Body of pancreas (tissue), 4 donors: ENCODE measurements around the gene PRKAG2. TPM values are rescaled to one million over a fixed set of nuclear protein-coding genes. Genes with fewer than 3 reads are reported as not detected.

Experiments
- ATAC-seq: fragments of 150-250 bp; one replicate; pipeline ENCODE4 v1.9.1; 2016
- DNase-seq, 4 donors: peaks; one replicate each; pipeline ENCODE4 v3.0.0-alpha.2; 2019
- H3K27ac ChIP-seq, 4 donors: fragments of 200-600 bp; sonication (generic); 1 replicate in 3 of 4; 2 replicates in 1 of 4; pipeline versions ENCODE4 v1.5.1 to v1.6.1; 2016 to 2019; ENCODE audit warnings: mild to moderate bottlenecking in 1 of 4, mixed read lengths in 1 of 4, moderate library complexity in 1 of 4
- H3K27me3 ChIP-seq, 2 donors: fragments of 200-600 bp; sonication (generic); one replicate each; pipeline ENCODE4 v1.6.0; 2016; ENCODE audit warnings: mild to moderate bottlenecking in 1 of 2
- H3K36me3 ChIP-seq, 2 donors: fragments of 200-600 bp; sonication (generic); replicated peaks in 1 of 2; 2 replicates each; pipeline ENCODE4 v1.5.1; 2016; ENCODE audit warnings: low read depth in 2 of 2; ENCODE audit not compliant: insufficient read depth in 1 of 2
- H3K4me1 ChIP-seq: fragments of 200-600 bp; sonication (generic); one replicate; pipeline ENCODE4 v1.6.0; 2016
- H3K4me3 ChIP-seq, 2 donors: fragments of 200-600 bp; sonication (generic); 1 replicate in 1 of 2; 2 replicates in 1 of 2; pipeline ENCODE4 v1.5.1; 2016 to 2019
- H3K9me3 ChIP-seq, 3 donors: fragments of 200-600 bp; sonication (generic); 1 replicate in 2 of 3; 2 replicates in 1 of 3; pipeline ENCODE4 v1.5.1; 2016
- POLR2A ChIP-seq, 3 donors: fragments of 450-650 bp; IDR thresholded peaks; one replicate each; pipeline ENCODE4 v1.6.1; 2016; ENCODE audit warnings: antibody characterized with exemption in 3 of 3, mild to moderate bottlenecking in 2 of 3
- WGBS, 2 donors: methylation state at CpG; one replicate each; pipeline ENCODE4 v1.1.5; 2017; 5-methylcytosine and 5-hydroxymethylcytosine counted together
- intact Hi-C: fragments of 100-400 bp; cut with DNase I; formaldehyde crosslinking; loops from one replicate; pipeline ENCODE4 v1.15.1; 2023
- total RNA-seq, 2 donors: library from RNA; depleted of rRNA; stranded (reverse); fragments of >200 nt; gene quantifications; one replicate each; pipeline ENCODE4 v1.1.0, GENCODE V29; 2016
- TF ChIP-seq, protein P1 (sequence below), 7 experiments: fragments of 450-650 bp in 4 of 7; fragments of 200-600 bp in 3 of 7; sonication (generic) in 3 of 7; IDR thresholded peaks; one replicate each; pipeline ENCODE4 v1.5.1; 2016 to 2019; ENCODE audit warnings: antibody characterized with exemption in 7 of 7

Gene PRKAG2
- total RNA-seq, 2 donors from 2014 or later: 9.9 to 24.4 TPM

DNA sequence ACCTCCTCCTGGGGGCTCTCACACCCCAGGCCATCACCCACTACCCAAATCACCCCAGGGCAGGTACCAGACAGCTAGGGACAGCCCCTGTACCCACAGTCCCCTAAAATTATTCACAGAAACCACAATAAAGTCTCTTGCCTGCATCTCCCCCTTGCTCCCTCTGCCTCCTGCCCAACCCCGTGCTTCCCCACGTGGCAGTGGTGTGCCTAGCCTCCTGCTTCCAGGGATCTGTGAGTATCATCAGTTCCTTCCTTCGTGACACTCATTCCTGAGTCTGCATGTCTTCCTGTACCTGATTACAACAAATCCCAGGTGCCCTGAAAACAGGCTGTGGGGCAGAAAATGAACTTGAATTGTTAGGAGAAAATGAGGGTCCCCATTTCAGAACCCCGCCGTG is 61.5 kb downstream of the PRKAG2 start:
- TF ChIP-seq, protein P1, sequence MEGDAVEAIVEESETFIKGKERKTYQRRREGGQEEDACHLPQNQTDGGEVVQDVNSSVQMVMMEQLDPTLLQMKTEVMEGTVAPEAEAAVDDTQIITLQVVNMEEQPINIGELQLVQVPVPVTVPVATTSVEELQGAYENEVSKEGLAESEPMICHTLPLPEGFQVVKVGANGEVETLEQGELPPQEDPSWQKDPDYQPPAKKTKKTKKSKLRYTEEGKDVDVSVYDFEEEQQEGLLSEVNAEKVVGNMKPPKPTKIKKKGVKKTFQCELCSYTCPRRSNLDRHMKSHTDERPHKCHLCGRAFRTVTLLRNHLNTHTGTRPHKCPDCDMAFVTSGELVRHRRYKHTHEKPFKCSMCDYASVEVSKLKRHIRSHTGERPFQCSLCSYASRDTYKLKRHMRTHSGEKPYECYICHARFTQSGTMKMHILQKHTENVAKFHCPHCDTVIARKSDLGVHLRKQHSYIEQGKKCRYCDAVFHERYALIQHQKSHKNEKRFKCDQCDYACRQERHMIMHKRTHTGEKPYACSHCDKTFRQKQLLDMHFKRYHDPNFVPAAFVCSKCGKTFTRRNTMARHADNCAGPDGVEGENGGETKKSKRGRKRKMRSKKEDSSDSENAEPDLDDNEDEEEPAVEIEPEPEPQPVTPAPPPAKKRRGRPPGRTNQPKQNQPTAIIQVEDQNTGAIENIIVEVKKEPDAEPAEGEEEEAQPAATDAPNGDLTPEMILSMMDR (IDR thresholded peaks at IDR 0.05): no peak
- Histone ChIP-seq H3K27ac (no peak overlapping the region), H3K4me1 (peaks cover 47% of the 10 kb centered on the region), H3K4me3 (no peak overlapping the region), H3K27me3 (no peaks in the 10 kb centered on the region), H3K9me3 (no peaks in the 10 kb centered on the region), H3K36me3 (no peaks in the 10 kb centered on the region)
- 88 to 95% methylated on average over 5 of the region's 5 CpGs for WGBS, 2 donors
- no peak for ATAC-seq
- intact Hi-C loops: no loop called here
- DNase-seq: no peak

- Histone ChIP-seq H3K27me3 (no peaks in the 10 kb centered on the region), H3K9me3 (no peaks in the 10 kb centered on the region), H3K36me3 (no peaks in the 10 kb centered on the region), H3K4me3 (no peak overlapping the region), H3K4me1 (peaks cover 46% of the 10 kb centered on the region), H3K27ac (no peak overlapping the region)
- TF ChIP-seq, protein P1 (IDR thresholded peaks at IDR 0.05): no peak
- TF ChIP-seq POLR2A (IDR thresholded peaks at IDR 0.05): no peak
- intact Hi-C loops: no loop called here
- ATAC-seq: no peak
- DNase-seq: peak in 1 of 4 donors; percentile 53
- WGBS, 2 donors: 60 to 64% methylated on average over 11 to 18 of the region's 18 CpGs
Observed at GRCh38 chr7:151814400-151815009, 62.4 kb downstream of the PRKAG2 start.

- ATAC-seq (no peak), DNase-seq (no peak)
- TF ChIP-seq POLR2A (IDR thresholded peaks at IDR 0.05): no peak
- TF ChIP-seq, protein P1 (IDR thresholded peaks at IDR 0.05): no peak
- Histone ChIP-seq H3K4me3 (no peak overlapping the region), H3K4me1 (peaks cover 41% of the 10 kb centered on the region), H3K27ac (no peak overlapping the region), H3K36me3 (no peaks in the 10 kb centered on the region), H3K27me3 (no peaks in the 10 kb centered on the region), H3K9me3 (no peaks in the 10 kb centered on the region)
- 84% methylated on average over 5 of the region's 5 CpGs for WGBS, 2 donors
- intact Hi-C loops: no loop called here
Observed at GRCh38 chr7:151813997-151814396, 62.9 kb downstream of the PRKAG2 start.

GRCh38 chr7:151813445-151813844 is 63.5 kb downstream of the PRKAG2 start:
- intact Hi-C loops: no loop called here
- 87 to 89% methylated on average over 10 of the region's 10 CpGs for WGBS, 2 donors
- Histone ChIP-seq H3K36me3 (no peaks in the 10 kb centered on the region), H3K4me1 (peaks cover 36% of the 10 kb centered on the region), H3K4me3 (no peak overlapping the region), H3K9me3 (no peaks in the 10 kb centered on the region), H3K27me3 (no peaks in the 10 kb centered on the region), H3K27ac (no peak overlapping the region)
- TF ChIP-seq, protein P1 (IDR thresholded peaks at IDR 0.05): no peak
- no peak for TF ChIP-seq POLR2A (IDR thresholded peaks at IDR 0.05)
- DNase-seq (no peak), ATAC-seq (no peak)

DNA sequence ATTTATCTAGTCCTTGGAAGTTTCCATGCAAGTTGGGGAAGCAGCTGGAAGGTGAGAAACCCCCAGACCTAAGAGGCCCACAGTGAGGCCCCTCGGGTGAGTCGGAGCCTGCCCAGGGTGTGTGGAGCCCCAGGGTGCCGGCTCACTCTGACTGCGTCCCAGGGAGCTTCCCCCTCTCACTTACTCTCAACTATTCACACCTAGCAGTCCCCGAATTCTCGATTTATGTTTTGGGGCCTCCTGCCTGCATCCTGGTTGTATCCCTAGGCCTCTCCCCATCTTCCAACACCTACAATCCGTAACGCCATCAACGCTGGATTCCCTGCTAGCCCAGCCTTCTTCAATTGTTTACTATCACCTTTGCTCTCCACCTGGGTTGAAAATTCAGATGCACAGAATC is 63.9 kb downstream of the PRKAG2 start:
- no peak for ATAC-seq

More for the DNA sequence above, 63.9 kb downstream of the PRKAG2 start:
- Histone ChIP-seq H3K9me3 (no peaks in the 10 kb centered on the region), H3K4me3 (no peak overlapping the region), H3K27ac (no peak overlapping the region), H3K4me1 (peaks cover 31% of the 10 kb centered on the region), H3K27me3 (no peaks in the 10 kb centered on the region), H3K36me3 (no peaks in the 10 kb centered on the region)
- intact Hi-C loops: no loop called here
- 78 to 84% methylated on average over 7 to 9 of the region's 9 CpGs for WGBS, 2 donors
- peak in 1 of 4 donors; percentile 1 for DNase-seq
- TF ChIP-seq, protein P1 (IDR thresholded peaks at IDR 0.05): no peak
- TF ChIP-seq POLR2A (IDR thresholded peaks at IDR 0.05): no peak
